Ovary (tissue), 9 donors: ENCODE results near the gene SH3PXD2A. TPM values are rescaled to one million over a fixed set of nuclear protein-coding genes. Genes with fewer than 3 reads are reported as not detected.

Experiments
- DNase-seq, 5 donors: peaks; one replicate each; pipeline ENCODE4 v3.0.0-alpha.2; 2019 to 2020
- H3K27ac ChIP-seq, 2 donors: fragments of 200-600 bp; one replicate each; pipeline versions ENCODE4 v1.5.1 to v1.8.0; 2019 to 2022
- H3K27me3 ChIP-seq: fragments of 200-600 bp; one replicate; pipeline ENCODE4 v1.8.0; 2022
- H3K36me3 ChIP-seq: fragments of 200-600 bp; sonication (generic); one replicate; pipeline ENCODE4 v1.5.1; 2019
- H3K4me1 ChIP-seq: one replicate; pipeline ENCODE4 v1.8.1; 2013; ENCODE audit warnings: mild to moderate bottlenecking, moderate library complexity; ENCODE audit not compliant: insufficient read depth
- H3K4me3 ChIP-seq: fragments of 200-600 bp; sonication (generic); one replicate; pipeline ENCODE4 v1.5.1; 2017
- H3K9me3 ChIP-seq, 2 donors: fragments of 200-600 bp in 1 of 2; sonication (generic) in 1 of 2; one replicate each; pipeline versions ENCODE4 v1.5.1 to v1.8.1; 2013 to 2019; ENCODE audit warnings: mild to moderate bottlenecking in 1 of 2, moderate library complexity in 1 of 2
- CTCF ChIP-seq, 3 donors: fragments of 450-650 bp in 2 of 3; fragments of 200-600 bp in 1 of 3; IDR thresholded peaks; one replicate each; pipeline versions ENCODE4 v1.5.1 to v1.8.0; 2016 to 2022; ENCODE audit warnings: antibody characterized with exemption in 3 of 3, mild to moderate bottlenecking in 1 of 3
- EP300 ChIP-seq: sonication (generic); formaldehyde crosslinking; IDR thresholded peaks from one replicate; pipeline ENCODE4 v1.6.1; 2017; ENCODE audit warnings: antibody characterized with exemption
- POLR2A ChIP-seq: fragments of 450-650 bp; IDR thresholded peaks from one replicate; pipeline ENCODE4 v1.6.1; 2017; ENCODE audit warnings: antibody characterized with exemption, mild to moderate bottlenecking, moderate library complexity
- WGBS, 3 donors: extraction: QIAGEN DNeasy Blood & Tissue Kit in 1 of 3; methylation state at CpG; one replicate each; pipeline versions ENCODE4 v1.1.5 to v1.1.7; 2013 to 2017; 5-methylcytosine and 5-hydroxymethylcytosine counted together
- intact Hi-C, 4 donors: fragments of 100-400 bp; cut with DNase I; formaldehyde crosslinking; loops; one replicate each; pipeline versions ENCODE4 v1.11.0 to v1.15.1; 2022 to 2023
- polyA plus RNA-seq, 2 donors: library from polyadenylated mRNA; stranded (reverse); fragments of 200-250 nt in 1 of 2; fragments of 350-450 nt in 1 of 2; fragmentation: Illumina TruSeq in 1 of 2; extraction: RNeasy Lipid Tissue Mini Kit (QIAGEN cat#74804) in 1 of 2; gene quantifications; one replicate each; pipeline ENCODE4 v1.2.3, GENCODE V29; 2013 to 2014
- total RNA-seq, 7 donors: library from RNA; depleted of rRNA in 2 of 7; stranded (reverse); fragments of >200 nt in 2 of 7; fragmentation: NEBNext Ultra II Directional in 3 of 7; extraction: Animal tissue kit (Norgen Biotek cat#: 25700) in 3 of 7; gene quantifications; one replicate each; pipeline versions ENCODE4 v1.1.0 to v1.2.4, GENCODE V29; 2016 to 2023
- donor health status: DM: no; HTN: no; CAD: no; lungs with moderate emphysema.
- donor health status: DM: no; HTN: no; CAD: no.
- donor health status: Bipolar disorder and iron deficiency.
- donor health status: DM: yes; HTN: yes; CAD: no.
- donor health status: DM: no; HTN: no; CAD: no.
- donor health status: DM: yes; HTN: yes; CAD: no.

Gene SH3PXD2A
- total and polyA plus RNA-seq, 9 donors = 15.3 to 82.9 (median 52.2) TPM

GRCh38 chr10:103676058-103676785 is 179.2 kb downstream of the SH3PXD2A start:
- no peaks in the 10 kb centered on the region for H3K36me3 ChIP-seq
- intact Hi-C loops = no loop called here
- peak overlapping the region; percentile 10 for H3K4me3 ChIP-seq
- TF ChIP-seq EP300 = peak; percentile 60
- TF ChIP-seq POLR2A = no peak
- no peaks in the 10 kb centered on the region for H3K9me3 ChIP-seq
- H3K27me3 ChIP-seq = no peaks in the 10 kb centered on the region
- DNase-seq = peak in 4 of 5 donors; percentile 43 to 72 (median 51)
- peak overlapping the region; percentile 73 to 88 for H3K27ac ChIP-seq
- peaks cover 18% of the 10 kb centered on the region for H3K4me1 ChIP-seq
- WGBS, 3 donors = 63 to 68% (median 66%) methylated on average over 6 to 7 of the region's 7 CpGs

GRCh38 chr10:103673606-103674005 is 181.8 kb downstream of the SH3PXD2A start:
- no peak for TF ChIP-seq CTCF (IDR thresholded peaks at IDR 0.05)
- no peak for TF ChIP-seq EP300
- no peak for TF ChIP-seq POLR2A
- 31 to 52% (median 46%) methylated on average over 3 of the region's 3 CpGs for WGBS, 3 donors
- H3K36me3 ChIP-seq = no peaks in the 10 kb centered on the region
- no peak overlapping the region for H3K27ac ChIP-seq
- H3K9me3 ChIP-seq = no peaks in the 10 kb centered on the region
- no peaks in the 10 kb centered on the region for H3K27me3 ChIP-seq
- no peak for DNase-seq
- intact Hi-C loops = no loop called here
- H3K4me3 ChIP-seq = no peak overlapping the region
- peaks cover 22% of the 10 kb centered on the region for H3K4me1 ChIP-seq

- Histone ChIP-seq H3K27ac (no peak overlapping the region), H3K9me3 (no peaks in the 10 kb centered on the region), H3K4me1 (peaks cover 29% of the 10 kb centered on the region), H3K36me3 (no peaks in the 10 kb centered on the region), H3K4me3 (no peak overlapping the region), H3K27me3 (no peaks in the 10 kb centered on the region)
- no peak for TF ChIP-seq EP300
- TF ChIP-seq CTCF (IDR thresholded peaks at IDR 0.05) = no peak
- no peak for TF ChIP-seq POLR2A
- 69 to 74% (median 71%) methylated on average over 7 of the region's 7 CpGs for WGBS, 3 donors
- no peak for DNase-seq
- intact Hi-C loops = no loop called here
These were observed 183.0 kb downstream of the SH3PXD2A start for GRCh38 chr10:103672345-103672744.

GRCh38 chr10:103671126-103671895 is 184.1 kb downstream of the SH3PXD2A start:
- H3K9me3 ChIP-seq = no peaks in the 10 kb centered on the region
- TF ChIP-seq POLR2A (no peak), CTCF (IDR thresholded peaks at IDR 0.05) (no peak), EP300 (no peak)
- H3K36me3 ChIP-seq = no peaks in the 10 kb centered on the region
- WGBS, 3 donors = 45 to 56% (median 54%) methylated on average over 10 of the region's 10 CpGs
- H3K4me3 ChIP-seq = no peak overlapping the region
- peaks cover 23% of the 10 kb centered on the region for H3K4me1 ChIP-seq
- intact Hi-C loops = no loop called here
- no peak for DNase-seq
- H3K27ac ChIP-seq = no peak overlapping the region
- no peaks in the 10 kb centered on the region for H3K27me3 ChIP-seq

- Histone ChIP-seq H3K4me3 (no peak overlapping the region), H3K4me1 (peaks cover 22% of the 10 kb centered on the region), H3K9me3 (no peaks in the 10 kb centered on the region), H3K27ac (no peak overlapping the region), H3K27me3 (no peaks in the 10 kb centered on the region), H3K36me3 (no peaks in the 10 kb centered on the region)
- DNase-seq = no peak
- intact Hi-C loops = loop anchor here in 2 of 4 donors (5.0 to 10.0 kb wide), 2 partner anchors 55 to 58 kb away; no protein-coding TSS in a partner anchor
- 86 to 92% (median 88%) methylated on average over 2 of the region's 2 CpGs for WGBS, 3 donors
- TF ChIP-seq POLR2A = no peak
- TF ChIP-seq EP300 = no peak
- TF ChIP-seq CTCF (IDR thresholded peaks at IDR 0.05) = no peak
These were observed 185.4 kb downstream of the SH3PXD2A start for GRCh38 chr10:103669944-103670343.
